GDM1 (cell line): Measurements from ENCODE around the gene YBEY.

Experiments used
- DNase-seq: peaks from one replicate; lab custom pipeline; 2025; lab: John Stamatoyannopoulos, UW

YBEY gene

GRCh38 chr21:46328151-46328550, 42.0 kb downstream of the YBEY start:
- no peak for DNase-seq

- no peak for DNase-seq
These were observed 43.7 kb downstream of the YBEY start for GRCh38 chr21:46329796-46330195.

GRCh38 chr21:46334351-46335140, 48.4 kb downstream of the YBEY start:
- no peak for DNase-seq

GRCh38 chr21:46336603-46337002, 50.5 kb downstream of the YBEY start:
- no peak for DNase-seq

- DNase-seq: no peak
These were observed 54.9 kb downstream of the YBEY start for GRCh38 chr21:46340998-46341397.

- no peak for DNase-seq
These were observed 58.2 kb downstream of the YBEY start for GRCh38 chr21:46344219-46344915.

- DNase-seq: no peak
These were observed 59.7 kb downstream of the YBEY start for GRCh38 chr21:46345861-46346260.

GRCh38 chr21:46346296-46347202, 60.4 kb downstream of the YBEY start:
- no peak for DNase-seq

- DNase-seq: no peak
These were observed 61.0 kb downstream of the YBEY start for GRCh38 chr21:46347203-46347550.
